GM10266 (cell line): ENCODE measurements around the gene RPS15A.

Experiments
- DNase-seq: peaks from one replicate; pipeline ENCODE4 v3.0.0; 2012; ENCODE audit errors: extremely low spot score
- TF ChIP-seq, protein P1 (sequence below): IDR thresholded peaks from 2 replicates; pipeline ENCODE4 v1.5.1; 2012; ENCODE audit warnings: mild to moderate bottlenecking, low read depth; ENCODE audit not compliant: control insufficient read depth, insufficient read depth; ENCODE audit errors: missing control alignments

RPS15A gene

GRCh38 chr16:18832006-18832405 lies 41.9 kb upstream of the RPS15A start:
- no peak for DNase-seq
- TF ChIP-seq, protein P1, sequence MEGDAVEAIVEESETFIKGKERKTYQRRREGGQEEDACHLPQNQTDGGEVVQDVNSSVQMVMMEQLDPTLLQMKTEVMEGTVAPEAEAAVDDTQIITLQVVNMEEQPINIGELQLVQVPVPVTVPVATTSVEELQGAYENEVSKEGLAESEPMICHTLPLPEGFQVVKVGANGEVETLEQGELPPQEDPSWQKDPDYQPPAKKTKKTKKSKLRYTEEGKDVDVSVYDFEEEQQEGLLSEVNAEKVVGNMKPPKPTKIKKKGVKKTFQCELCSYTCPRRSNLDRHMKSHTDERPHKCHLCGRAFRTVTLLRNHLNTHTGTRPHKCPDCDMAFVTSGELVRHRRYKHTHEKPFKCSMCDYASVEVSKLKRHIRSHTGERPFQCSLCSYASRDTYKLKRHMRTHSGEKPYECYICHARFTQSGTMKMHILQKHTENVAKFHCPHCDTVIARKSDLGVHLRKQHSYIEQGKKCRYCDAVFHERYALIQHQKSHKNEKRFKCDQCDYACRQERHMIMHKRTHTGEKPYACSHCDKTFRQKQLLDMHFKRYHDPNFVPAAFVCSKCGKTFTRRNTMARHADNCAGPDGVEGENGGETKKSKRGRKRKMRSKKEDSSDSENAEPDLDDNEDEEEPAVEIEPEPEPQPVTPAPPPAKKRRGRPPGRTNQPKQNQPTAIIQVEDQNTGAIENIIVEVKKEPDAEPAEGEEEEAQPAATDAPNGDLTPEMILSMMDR, result no peak

- TF ChIP-seq, protein P1, result no peak
- no peak for DNase-seq
These were observed 39.1 kb upstream of the RPS15A start for GRCh38 chr16:18829251-18829650.

DNA sequence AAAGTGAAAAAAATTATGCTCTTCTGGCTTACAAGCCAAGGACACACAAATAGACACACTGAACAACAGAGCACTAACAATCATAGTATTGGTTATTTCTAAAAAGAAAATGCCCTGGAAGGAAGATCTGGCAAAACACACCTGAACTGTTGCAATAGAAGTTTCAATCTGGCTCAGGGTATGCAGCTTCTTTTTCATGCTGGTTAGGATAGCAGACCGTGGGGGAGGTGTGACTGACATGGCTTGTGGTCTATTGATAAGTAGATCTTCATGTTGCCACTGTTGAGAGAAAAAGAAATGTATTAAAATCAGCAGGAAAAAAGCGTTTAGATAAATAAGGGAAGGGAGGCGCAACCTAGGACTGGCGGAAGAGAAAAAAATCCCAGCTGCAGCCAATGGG lies 37.8 kb upstream of the RPS15A start:
- TF ChIP-seq, protein P1, result no peak
- no peak for DNase-seq

- DNase-seq, result no peak
- TF ChIP-seq, protein P1, result no peak
These were observed 26.2 kb upstream of the RPS15A start for GRCh38 chr16:18816286-18816685.

- DNase-seq, result no peak
- TF ChIP-seq, protein P1, result no peak
These were observed 21.8 kb upstream of the RPS15A start for GRCh38 chr16:18811925-18812324.

DNA sequence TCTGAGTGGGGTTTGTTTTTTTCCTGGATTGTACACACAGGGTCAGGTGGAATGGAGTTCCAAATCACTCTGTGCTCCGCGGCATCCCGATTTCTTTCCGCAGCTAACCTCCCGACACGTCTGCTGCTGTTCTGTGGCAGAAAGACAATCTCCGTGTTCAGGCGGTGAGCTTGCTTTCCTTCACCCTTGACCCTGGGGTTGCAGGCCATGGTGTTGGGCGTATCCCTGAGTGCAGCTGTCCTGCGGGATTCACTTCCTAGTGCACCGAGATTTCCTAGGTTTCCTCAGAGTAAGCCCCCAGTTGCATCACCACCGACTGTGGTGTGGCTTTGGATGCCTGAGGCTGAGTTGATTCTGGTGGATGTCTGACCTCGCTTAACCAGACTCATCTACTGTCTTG lies 19.0 kb upstream of the RPS15A start:
- no peak for DNase-seq

GRCh38 chr16:18805257-18805773 lies 15.2 kb upstream of the RPS15A start:
- no peak for DNase-seq
- TF ChIP-seq, protein P1, result no peak

More for the DNA sequence above, 19.0 kb upstream of the RPS15A start:
- TF ChIP-seq, protein P1, result no peak
